GM18520 (cell line): Measurements from ENCODE around the gene TSFM.
A peak's percentile ranks its signal among the peaks of the same experiment; 100 is the strongest.

Experiments used
- ATAC-seq: cut with Tn5 transposase; IDR thresholded peaks from one replicate; pipeline ENCODE4 v1.9.1; 2021; ENCODE audit not compliant: unreplicated experiment

Gene TSFM

DNA sequence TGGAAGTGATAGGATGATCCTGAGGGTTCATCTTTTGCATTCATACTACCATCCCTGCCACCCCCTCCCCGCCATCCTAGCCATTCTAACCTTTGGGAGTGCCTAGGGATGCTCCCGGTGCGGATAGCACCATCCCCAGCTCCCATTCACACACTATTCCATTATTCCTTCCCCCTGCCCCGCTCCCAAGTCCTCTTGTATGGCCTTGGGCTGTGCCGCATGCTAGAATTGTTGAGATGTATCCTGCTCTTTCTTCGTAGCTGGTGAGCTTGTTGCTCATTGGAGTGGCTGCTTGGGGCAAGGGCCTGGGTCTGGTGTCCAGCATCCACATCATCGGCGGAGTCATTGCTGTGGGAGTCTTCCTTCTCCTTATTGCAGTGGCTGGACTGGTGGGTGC, 37.1 kb upstream of the TSFM start:
- ATAC-seq: no peak

DNA sequence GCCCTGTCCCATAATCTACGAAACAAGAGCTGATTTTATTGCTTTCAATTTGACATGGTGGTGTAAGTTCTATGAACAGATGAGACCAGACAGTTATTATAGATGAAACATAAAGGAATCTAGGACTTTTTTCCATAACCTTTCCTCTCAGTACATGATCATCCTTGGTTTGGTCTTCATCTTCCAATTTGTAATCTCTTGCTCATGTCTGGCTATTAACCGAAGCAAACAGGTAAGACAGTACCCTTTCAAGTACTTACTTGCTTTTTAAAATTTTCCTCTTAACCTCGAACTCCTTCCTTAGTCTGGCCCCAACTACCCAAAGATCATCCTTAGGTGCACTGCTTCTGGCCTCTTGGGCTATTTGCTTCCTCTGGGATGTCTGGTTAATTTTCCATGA, 36.6 kb upstream of the TSFM start:
- no peak for ATAC-seq

DNA sequence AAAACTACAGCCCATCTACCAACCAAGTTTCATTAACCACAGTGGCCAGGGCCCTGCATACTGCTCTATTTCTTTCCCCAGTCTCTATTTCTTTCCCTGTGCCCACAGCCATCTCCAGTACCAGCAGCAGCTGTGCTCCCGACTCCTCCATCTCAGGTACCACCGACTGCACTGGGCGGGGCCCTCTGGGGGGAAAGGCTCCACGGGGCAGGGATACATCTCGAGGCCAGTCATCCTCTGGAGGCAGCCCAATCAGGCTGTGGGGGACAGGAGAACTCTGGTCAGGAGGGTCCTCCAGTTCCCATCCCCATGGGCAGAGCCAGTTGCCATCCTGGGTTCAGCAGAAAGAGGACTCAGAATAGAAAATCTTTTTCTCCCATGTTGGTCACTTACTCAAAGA, 33.5 kb upstream of the TSFM start:
- ATAC-seq: no peak

GRCh38 chr12:57750561-57751431, 31.8 kb upstream of the TSFM start:
- no peak for ATAC-seq

- ATAC-seq: no peak
These were observed 31.2 kb upstream of the TSFM start for GRCh38 chr12:57751432-57751787.

GRCh38 chr12:57751788-57752667, 30.6 kb upstream of the TSFM start, which contains the start of gene CDK4:
Gene CDK4 (minus strand): TSS chr12:57752310. CDS start chr12:57751717, 593 bp downstream.
- ATAC-seq: peak; percentile 65

DNA sequence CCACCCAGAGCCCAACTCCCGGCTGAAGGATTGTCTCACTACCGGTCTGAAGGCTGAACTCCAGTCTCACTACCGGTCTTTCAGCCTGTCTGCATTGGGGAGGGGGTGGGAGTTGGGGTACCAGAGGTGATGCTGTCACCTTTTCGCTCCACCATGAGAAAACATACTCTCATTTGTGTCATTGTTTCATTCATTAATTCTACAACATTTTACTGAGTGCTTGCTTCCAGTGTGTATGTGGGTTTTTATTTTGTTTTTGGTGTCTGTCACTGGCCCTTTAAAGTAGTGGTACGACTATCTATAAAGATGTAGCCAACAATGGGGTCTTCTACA, 30.0 kb upstream of the TSFM start:
- ATAC-seq: no peak

DNA sequence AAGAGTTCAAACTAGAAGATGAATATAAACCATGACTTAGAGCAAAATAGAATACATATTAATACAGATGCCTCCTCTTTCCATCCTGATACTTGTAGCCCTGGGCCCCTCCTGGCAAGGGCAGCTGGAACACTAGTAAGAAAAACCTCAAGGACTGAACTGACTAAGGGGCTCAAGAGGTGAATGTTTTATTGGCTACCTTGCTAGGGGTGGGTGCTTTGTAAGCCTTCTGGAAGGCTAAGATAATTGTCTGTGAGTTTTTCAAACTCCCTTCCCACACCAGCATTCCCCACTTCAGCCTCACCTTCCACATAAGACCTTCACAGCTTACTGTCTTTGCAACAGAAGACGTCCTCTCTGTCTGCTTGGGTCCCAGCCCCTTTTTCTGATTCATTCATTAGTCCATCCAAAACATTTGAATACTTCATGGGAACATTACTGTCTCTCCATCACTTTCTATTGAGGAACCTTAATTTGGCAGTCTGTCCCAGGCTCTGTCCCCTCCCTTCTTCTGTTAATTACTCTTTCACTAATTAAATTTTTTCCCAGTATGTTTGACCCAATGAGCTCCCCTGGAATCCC, 28.7 kb upstream of the TSFM start:
- ATAC-seq: no peak

DNA sequence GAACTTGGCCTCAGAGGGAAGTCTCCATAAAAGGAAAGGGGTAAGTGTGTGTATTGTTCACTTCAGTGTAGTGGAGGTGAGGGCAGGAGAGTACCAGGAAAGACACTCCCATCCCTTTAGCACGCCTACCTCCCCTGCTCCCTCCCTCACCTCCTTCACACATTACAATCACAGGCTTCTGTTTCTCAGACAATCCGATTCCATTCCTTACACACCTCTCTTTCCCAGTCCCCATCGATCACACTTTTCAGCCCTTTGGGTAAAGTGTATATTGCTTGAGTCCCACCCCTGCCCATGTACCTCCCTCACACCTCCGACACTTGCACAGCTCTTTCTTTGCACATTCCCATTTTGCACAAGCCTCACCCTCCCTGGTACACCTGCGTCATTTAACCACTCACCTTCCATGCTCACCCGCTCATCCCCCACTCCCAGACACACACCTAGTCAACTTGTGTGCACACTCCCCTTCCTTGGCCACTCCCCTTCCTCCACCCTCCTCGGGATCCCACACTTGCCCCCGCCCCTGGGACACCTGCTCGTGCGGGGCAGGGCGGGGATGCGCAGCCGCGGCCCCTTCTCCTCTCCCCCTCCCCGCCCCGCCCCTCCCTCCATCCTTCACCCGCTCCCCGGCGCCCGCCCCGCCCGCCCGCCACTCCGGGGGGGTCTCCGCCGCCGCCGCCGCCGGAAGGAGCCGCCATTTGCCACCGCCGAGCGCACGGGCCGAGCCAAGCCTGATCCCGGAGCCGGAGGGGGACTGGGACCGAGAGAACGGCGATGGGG, 28.0 kb upstream of the TSFM start, which contains the start of gene MARCHF9:
MARCHF9 (plus strand) TSS at position 693 of the 783 bp plus-strand sequence. CDS start 426 bp downstream, outside the sequence.
- ATAC-seq: peak; percentile 27

DNA sequence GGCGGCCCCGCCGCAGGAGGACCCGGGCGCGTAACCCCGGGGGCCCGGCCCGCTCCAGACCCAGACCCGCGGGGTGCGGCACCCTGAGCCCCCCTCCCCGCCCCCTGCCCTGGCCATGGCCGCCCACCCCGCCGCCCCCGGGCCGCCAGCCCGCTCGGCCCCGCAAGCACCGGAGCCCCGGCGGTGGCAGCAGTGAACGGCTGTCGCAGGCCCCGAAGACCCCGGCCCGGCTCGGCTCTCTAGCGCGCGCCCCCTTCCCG, 27.5 kb upstream of the TSFM start:
- ATAC-seq: no peak

DNA sequence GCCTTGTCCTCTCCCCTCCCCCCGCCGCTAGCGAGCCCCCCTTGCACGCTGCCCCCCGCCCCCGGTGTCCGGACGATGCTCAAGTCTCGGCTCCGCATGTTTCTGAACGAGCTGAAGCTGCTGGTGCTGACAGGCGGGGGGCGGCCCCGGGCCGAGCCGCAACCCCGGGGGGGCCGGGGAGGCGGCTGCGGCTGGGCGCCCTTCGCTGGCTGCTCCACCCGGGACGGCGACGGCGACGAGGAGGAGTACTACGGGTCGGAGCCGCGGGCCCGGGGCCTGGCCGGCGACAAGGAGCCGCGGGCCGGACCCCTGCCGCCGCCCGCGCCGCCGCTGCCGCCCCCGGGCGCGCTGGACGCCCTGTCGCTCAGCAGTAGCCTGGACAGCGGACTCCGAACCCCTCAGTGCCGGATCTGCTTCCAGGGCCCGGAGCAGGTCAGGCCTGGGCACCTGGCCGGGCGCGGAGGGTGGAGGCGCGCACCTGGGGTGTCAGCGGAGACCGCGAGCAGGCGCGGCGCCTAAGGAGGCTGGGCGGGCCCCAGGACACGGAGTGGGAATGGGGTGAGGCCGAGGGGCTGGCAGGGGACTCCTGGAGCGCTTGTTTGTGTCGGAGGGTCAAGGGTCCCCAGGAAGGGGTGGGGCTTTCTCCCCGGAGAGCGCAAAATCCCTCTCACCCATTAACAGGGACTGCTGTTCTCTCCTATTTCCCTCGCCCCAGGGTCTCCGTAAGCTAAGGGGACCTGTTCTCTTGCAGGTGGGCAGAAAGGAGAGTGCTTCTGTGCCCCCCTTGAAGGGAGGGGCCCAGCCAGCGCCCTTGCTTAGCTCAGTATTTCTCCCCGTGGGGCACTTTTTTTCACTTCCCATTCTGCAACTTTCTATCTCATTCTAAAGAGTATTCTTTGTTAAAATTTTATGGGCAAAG, 26.9 kb upstream of the TSFM start:
- no peak for ATAC-seq

DNA sequence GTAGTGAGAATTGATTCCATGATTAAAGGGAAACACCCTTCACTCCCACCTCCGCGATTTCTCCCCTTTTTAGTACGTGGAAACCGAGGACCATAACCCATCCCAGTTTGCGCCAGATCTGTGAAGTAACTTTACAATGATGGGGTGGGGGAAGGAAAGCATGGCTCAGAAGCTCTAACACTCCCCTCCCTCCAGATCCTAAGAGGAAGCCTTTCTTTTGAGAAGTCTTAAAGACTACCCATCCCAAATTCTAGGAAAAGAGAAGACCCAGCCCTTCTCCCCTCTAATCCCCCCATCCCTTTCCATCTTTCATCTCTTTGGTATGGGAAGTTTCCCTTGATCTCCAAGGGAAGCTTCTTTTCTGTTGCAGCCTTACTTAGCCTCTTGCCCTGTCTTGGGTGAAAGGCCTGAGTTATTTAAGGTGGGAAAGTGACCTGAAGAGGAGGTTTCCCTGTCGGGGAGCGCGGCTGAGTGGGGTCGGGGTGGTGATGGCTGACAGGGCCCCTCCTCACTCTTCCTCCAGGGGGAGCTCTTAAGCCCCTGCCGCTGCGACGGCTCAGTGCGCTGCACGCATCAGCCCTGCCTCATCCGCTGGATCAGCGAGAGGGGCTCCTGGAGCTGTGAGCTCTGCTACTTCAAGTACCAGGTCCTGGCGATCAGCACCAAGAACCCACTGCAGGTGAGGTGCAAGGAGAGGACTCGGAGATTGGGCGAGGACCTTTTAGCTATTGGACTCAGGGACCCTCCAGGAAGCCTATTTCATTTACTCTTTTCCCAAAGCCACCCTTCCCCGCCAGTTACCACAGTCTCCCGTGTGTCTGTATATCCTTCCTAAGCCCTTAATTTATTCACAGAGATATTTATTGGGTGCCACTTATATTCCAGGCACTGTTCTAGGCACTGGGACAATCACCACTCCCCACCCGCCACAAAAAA, 25.9 kb upstream of the TSFM start:
- no peak for ATAC-seq

- no peak for ATAC-seq
These were observed 24.8 kb upstream of the TSFM start for GRCh38 chr12:57757771-57758170.

GRCh38 chr12:57758552-57759359, 23.8 kb upstream of the TSFM start:
- ATAC-seq: no peak

GRCh38 chr12:57759360-57759980, 23.1 kb upstream of the TSFM start:
- no peak for ATAC-seq

DNA sequence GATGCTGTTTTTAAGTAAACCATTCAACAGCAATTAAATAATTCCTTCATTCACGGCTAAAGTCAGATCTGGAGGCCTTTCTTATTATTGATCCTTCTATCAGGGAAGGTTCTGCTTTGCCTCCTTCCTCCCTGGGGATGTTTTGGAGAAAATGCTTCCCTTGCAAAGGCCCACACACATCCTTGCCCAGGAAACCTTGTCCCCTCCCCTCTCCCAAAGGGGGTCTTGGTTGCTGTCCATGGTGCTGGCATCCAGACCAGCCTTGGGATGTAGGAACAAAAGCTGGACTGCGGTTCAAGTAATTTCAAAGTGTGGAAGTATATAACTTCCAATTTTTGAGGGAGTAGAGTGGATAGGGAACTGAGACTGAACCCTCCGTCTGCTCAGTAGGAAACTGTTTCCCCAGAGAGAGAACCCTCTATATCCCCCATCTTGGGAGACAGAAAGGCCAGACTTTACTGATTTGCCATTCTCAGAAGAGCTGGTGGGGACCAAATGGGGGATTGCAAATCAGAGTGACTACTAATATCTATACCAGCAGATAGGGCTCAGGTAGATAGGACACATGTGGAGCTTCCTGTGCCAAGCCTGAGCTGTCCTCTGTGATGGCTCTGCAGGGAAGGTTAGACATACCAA, 22.1 kb upstream of the TSFM start:
- no peak for ATAC-seq

- ATAC-seq: no peak
These were observed 21.1 kb upstream of the TSFM start for GRCh38 chr12:57761391-57761998.
